ENCODE data around the gene PSMB3. TPM values are rescaled to one million over a fixed set of nuclear protein-coding genes. Genes with fewer than 3 reads are reported as not detected.

Gene PSMB3
- total and polyA plus RNA-seq, 2 experiments from 2014 or later, result 166 to 379 TPM

DNA sequence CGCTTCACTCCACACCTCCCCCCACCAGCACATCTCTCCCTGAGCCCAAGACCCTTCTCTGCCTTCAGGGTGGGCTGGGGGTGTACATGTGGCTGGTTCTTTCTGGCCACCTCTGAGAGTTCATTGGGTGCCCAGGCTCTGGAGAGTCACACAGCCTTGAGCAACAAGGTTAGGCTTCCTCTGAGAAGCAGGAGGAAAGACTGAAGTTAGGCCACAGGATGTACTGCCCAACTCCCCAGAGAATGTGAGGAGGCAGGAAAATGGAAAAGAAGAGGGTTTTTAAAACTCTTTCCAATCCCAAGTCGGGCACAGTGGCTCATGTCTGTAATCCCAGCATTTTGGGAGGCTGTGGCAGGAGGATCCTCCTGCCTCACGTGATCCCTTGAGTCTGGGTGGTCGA is 11.7 kb upstream of the PSMB3 start:
- peaks cover 10% of the 10 kb centered on the region for H3K4me1 ChIP-seq (ENCODE audit: low read depth)
- H3K36me3 ChIP-seq, result peaks cover 18% of the 10 kb centered on the region
- H3K4me3 ChIP-seq, result no peak overlapping the region
- no peak overlapping the region for H3K27ac ChIP-seq
- TF ChIP-seq, protein P1, sequence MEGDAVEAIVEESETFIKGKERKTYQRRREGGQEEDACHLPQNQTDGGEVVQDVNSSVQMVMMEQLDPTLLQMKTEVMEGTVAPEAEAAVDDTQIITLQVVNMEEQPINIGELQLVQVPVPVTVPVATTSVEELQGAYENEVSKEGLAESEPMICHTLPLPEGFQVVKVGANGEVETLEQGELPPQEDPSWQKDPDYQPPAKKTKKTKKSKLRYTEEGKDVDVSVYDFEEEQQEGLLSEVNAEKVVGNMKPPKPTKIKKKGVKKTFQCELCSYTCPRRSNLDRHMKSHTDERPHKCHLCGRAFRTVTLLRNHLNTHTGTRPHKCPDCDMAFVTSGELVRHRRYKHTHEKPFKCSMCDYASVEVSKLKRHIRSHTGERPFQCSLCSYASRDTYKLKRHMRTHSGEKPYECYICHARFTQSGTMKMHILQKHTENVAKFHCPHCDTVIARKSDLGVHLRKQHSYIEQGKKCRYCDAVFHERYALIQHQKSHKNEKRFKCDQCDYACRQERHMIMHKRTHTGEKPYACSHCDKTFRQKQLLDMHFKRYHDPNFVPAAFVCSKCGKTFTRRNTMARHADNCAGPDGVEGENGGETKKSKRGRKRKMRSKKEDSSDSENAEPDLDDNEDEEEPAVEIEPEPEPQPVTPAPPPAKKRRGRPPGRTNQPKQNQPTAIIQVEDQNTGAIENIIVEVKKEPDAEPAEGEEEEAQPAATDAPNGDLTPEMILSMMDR (IDR thresholded peaks at IDR 0.05; ENCODE audit: low read depth, low read length), result no peak
- H3K9me3 ChIP-seq (ENCODE audit: low read depth), result no peaks in the 10 kb centered on the region
- H3K27me3 ChIP-seq, result no peaks in the 10 kb centered on the region
- no peak for DNase-seq (ENCODE audit: low read depth in 1 of 2, low spot score in 1 of 2)

DNA sequence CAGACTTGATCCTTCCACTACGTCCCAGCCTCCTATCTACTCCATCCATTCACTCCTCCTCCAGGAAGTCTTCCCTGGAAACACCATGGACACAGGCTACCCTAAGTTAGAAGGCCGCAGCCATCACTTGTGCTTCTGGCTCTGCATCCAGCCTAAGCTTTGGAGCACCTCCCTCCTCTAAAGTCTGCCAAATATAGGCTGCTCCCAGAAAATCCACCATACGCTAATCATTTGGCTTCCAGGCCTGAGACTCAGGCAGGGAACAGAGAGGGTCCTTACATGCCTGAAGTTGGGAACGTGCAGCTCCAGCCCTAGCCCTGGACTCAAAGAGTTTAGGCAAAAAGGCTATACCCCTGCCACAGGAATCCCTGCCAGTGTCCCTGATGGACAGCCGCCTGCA is 11.1 kb upstream of the PSMB3 start:
- TF ChIP-seq, protein P1 (IDR thresholded peaks at IDR 0.05; ENCODE audit: low read depth, low read length), result no peak
- no peak overlapping the region for H3K4me3 ChIP-seq
- no peaks in the 10 kb centered on the region for H3K9me3 ChIP-seq (ENCODE audit: low read depth)
- peaks cover 14% of the 10 kb centered on the region for H3K4me1 ChIP-seq (ENCODE audit: low read depth)
- no peaks in the 10 kb centered on the region for H3K27me3 ChIP-seq
- peak overlapping the region; percentile 17 for H3K27ac ChIP-seq
- DNase-seq (ENCODE audit: low read depth in 1 of 2, low spot score in 1 of 2), result no peak
- peaks cover 18% of the 10 kb centered on the region for H3K36me3 ChIP-seq

- Histone ChIP-seq H3K4me1 (ENCODE audit: low read depth) (peaks cover 14% of the 10 kb centered on the region), H3K27me3 (no peaks in the 10 kb centered on the region), H3K27ac (peak overlapping the region; percentile 17), H3K9me3 (ENCODE audit: low read depth) (no peaks in the 10 kb centered on the region), H3K4me3 (no peak overlapping the region), H3K36me3 (peaks cover 18% of the 10 kb centered on the region)
- TF ChIP-seq, protein P1 (IDR thresholded peaks at IDR 0.05; ENCODE audit: low read depth, low read length), result no peak
- DNase-seq (ENCODE audit: low read depth in 1 of 2, low spot score in 1 of 2), result peak in 1 of 2 donors; percentile 45
Measured at GRCh38 chr17:38741921-38742410, 10.6 kb upstream of the PSMB3 start.

DNA sequence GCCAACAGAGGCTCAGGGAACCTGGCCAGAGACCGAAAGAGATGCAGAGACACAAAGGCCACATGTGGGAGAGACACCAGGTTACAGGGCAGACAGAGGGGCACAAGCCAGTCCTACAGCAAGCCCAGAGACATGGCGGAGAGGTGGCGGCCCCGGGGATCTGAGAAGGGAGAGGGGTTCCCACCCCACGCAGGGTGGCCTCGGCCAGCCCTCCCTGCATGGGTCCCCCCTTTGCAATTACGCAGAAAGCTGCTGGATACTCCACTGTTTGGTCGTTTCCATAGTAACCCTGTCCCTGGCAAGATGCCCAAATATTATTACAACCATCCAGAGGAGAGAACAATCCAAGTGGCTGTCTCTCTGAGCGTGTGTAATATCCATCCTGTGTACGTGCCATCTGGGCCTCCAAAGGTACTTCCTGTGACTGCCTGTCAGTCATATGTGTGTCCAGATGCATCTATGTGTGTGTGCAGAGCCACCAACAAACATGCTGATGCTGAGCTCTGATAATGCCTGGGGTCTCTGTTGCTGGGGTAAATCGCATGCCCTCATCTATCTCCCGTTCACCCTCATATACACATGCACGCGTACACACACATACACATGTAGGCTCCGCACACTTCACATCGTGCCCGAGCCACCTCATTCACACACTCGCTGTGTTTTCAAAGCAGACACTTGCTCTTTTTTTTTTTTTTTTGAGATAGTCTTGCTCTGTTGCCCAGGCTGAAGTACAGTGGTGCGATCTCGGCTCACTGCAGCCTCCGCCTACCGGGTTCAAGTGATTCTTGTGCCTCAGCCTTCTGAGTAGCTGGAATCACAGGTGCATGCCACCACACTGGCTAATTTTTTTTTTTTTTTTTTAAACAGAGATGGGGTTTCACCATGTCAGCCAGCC is 9.9 kb upstream of the PSMB3 start:
- Histone ChIP-seq H3K36me3 (peaks cover 18% of the 10 kb centered on the region), H3K9me3 (ENCODE audit: low read depth) (no peaks in the 10 kb centered on the region), H3K27me3 (no peaks in the 10 kb centered on the region), H3K4me1 (ENCODE audit: low read depth) (peaks cover 14% of the 10 kb centered on the region), H3K27ac (peak overlapping the region; percentile 17), H3K4me3 (no peak overlapping the region)
- TF ChIP-seq, protein P1 (IDR thresholded peaks at IDR 0.05; ENCODE audit: low read depth, low read length), result no peak
- peak in 1 of 2 donors; percentile 93 for DNase-seq (ENCODE audit: low read depth in 1 of 2, low spot score in 1 of 2)

DNA sequence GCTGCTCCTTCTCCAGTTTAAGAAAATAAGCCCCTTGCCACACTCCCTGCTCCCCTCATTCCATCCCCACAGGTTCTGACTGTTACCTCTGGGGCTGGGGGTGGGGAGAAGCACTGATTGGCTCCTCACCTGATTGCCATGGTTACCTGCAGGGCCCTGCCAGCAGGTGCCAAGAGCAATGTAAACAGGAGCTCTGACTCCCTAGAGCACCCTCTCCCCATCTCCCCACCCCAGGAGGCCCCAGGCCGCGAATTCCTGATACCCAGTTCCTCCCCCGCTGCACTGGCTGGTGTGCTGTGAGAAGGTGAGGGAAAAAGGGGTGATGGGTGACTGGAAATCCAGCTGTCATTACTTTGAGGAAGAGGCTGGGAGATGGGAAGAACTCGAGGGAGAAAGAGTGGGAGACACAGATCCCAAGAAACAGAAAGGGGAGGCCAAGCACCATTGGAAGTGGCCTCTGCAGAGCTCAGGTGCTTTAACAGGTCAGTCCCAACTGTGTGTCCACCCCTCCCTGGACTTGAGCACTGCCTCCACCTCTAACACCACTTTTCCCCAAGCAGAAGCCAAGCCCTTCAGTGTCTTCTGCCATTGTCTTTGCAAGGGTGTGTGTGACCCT is 8.9 kb upstream of the PSMB3 start:
- no peak overlapping the region for H3K4me3 ChIP-seq
- TF ChIP-seq, protein P1 (IDR thresholded peaks at IDR 0.05; ENCODE audit: low read depth, low read length), result no peak
- DNase-seq (ENCODE audit: low read depth in 1 of 2, low spot score in 1 of 2), result no peak
- H3K27ac ChIP-seq, result no peak overlapping the region
- peaks cover 14% of the 10 kb centered on the region for H3K4me1 ChIP-seq (ENCODE audit: low read depth)
- H3K27me3 ChIP-seq, result no peaks in the 10 kb centered on the region
- peaks cover 9% of the 10 kb centered on the region for H3K36me3 ChIP-seq
- H3K9me3 ChIP-seq (ENCODE audit: low read depth), result no peaks in the 10 kb centered on the region

All from cardiac muscle cell (in vitro differentiated cells and primary cell).